GM12873 (cell line): Measurements from ENCODE around the gene MX1.

Source experiments
- TF ChIP-seq, protein P1 (sequence below): IDR thresholded peaks from 2 replicates; pipeline ENCODE4 v1.5.1; 2012; ENCODE audit warnings: low read depth, mild to moderate bottlenecking, moderate library complexity, low read length, control low read depth; ENCODE audit not compliant: insufficient read depth; ENCODE audit errors: missing control alignments

The MX1 gene

DNA sequence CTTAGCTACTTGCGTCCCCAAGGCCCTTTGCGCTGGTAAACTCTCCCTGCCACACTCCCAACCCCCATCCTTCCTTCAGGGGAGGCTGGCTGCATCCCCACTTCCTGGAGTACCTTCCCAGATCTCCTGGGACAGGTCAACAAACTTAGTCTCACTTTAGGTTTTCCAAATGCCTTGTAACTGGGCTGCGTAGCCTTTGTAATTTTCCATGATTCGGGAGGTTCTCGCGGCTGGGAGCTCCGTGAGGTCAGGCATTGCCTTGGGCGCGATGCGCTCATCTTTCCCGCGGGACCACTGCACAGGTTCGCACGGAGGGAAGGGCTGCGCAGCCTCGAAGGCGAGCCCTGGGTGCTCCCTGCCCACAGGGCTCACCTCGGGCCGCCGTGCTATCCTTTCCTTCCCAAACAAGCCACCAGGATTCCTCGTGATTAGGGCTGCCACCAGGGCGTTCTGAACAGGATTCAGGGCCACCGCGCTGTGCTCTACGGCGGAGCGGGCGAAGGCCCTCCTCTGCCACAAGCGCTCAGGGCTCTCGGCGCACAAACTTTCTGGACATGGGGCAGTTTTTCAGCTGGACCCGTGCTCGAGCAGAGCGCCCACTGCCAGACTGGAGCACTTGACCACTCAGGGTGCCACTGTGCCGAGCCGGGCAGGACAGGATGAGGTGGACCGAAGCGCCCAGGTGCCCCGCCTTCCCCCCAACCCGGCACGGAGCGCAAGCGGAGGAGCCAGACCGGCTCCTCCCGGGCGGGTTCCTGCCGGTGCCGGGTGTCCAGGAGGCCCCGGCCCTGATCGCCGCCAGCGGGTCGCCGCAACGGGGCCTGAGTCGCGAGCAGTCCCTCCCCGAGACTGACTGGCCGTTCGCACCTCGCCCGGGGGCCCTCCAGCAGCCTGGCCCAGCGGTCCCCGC lies 80.8 kb downstream of the MX1 start:
- TF ChIP-seq, protein P1, sequence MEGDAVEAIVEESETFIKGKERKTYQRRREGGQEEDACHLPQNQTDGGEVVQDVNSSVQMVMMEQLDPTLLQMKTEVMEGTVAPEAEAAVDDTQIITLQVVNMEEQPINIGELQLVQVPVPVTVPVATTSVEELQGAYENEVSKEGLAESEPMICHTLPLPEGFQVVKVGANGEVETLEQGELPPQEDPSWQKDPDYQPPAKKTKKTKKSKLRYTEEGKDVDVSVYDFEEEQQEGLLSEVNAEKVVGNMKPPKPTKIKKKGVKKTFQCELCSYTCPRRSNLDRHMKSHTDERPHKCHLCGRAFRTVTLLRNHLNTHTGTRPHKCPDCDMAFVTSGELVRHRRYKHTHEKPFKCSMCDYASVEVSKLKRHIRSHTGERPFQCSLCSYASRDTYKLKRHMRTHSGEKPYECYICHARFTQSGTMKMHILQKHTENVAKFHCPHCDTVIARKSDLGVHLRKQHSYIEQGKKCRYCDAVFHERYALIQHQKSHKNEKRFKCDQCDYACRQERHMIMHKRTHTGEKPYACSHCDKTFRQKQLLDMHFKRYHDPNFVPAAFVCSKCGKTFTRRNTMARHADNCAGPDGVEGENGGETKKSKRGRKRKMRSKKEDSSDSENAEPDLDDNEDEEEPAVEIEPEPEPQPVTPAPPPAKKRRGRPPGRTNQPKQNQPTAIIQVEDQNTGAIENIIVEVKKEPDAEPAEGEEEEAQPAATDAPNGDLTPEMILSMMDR = no peak

DNA sequence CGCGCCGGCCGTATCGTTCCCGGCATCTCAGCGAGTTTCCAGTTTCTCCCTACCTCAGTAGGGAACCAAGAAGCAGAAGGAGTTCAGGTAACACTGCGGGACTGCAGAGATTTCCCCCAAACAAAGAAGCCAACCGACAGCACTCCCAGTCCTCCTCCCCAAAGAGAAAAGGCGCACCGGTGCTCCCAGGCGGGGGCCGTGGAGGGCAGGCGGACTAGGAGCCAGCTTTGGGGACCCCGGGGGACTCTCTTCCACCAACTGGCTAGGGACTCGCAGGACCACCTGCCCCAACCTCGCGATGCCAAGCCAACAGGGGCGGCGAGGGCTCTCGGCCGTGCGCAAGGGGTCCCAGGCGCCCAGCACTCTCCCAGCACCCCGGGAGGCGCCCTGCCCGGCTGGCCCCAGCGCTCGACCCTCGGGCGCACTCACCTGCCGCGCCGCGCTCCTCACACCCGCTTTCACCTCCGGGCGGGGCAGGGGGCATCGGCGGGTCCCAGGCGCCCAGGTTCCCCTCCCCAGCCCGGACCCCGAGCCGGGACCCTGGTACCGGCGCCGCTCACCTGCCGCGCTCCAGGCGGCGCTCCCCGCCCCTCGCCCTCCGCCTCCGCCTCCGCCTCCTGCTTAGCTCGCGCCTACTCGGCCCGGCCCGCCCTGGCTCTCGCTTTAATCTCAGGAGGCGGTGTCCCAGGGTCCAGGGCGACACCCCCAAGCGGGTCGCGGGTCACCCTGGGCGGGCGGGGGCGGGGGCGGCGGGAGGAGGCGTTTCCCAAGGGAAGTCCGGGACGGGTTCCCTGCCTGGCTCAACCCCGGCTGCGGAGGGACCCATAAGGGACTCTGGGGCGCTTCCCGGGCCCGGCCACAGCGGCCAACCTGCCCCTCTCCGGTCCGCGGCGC lies 81.7 kb downstream of the MX1 start, which contains the start of gene TMPRSS2:
TMPRSS2 (minus strand) TSS at position 638 of the 894 bp plus-strand sequence. CDS start 10,025 bp downstream, outside the sequence.
- TF ChIP-seq, protein P1 = no peak

DNA sequence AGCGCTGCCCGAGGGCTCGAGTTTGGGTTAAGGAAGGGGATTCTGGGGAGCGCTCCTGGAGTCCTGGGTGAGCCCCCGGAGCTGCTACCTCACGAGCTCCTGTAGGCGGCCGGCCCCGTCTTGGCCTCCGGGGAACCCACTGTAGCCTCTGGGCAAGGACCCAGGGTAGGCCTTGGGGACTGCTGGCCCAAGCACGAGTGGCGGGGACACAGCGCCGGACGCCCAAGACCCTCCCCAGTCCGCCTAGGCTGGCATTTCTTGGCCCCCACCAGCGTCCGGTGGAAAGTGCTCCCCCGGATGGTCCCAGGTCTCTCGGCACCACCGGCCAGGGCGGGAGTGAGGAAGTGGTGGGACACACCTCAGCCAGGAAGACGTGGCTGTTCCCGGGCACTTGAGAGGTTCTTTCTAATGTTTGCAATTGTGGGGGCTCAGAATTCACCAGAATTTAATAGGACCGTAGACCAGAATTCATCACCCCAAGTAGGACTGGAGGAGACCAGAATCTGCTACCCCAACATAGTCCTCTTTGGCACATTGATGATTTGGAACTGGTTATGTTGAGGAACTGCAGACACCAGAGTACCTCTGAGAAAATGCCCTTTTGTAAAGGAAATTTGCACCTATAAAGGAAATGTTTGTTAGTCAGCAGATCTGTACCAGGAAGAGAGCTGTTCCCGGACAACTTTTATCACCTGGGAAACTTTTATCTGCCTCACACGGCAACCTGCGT lies 82.5 kb downstream of the MX1 start:
- TF ChIP-seq, protein P1 = no peak
